ENCODE measurements around the gene CNP. TPM values are rescaled to one million over a fixed set of nuclear protein-coding genes. Genes with fewer than 3 reads are reported as not detected.

The CNP gene
- total and polyA plus RNA-seq, 2 of the 8 experiments (the other 6 are each of a cell fraction or from before 2014, with no cell fraction given): 21.9 to 60.6 TPM

- no peak overlapping the region for H4K91ac ChIP-seq (replicated peaks; ENCODE audit: insufficient read length, low read length)
- no peaks in the 10 kb centered on the region for H4K20me1 ChIP-seq (replicated peaks in 1 of 2; ENCODE audit: control insufficient read depth in 1 of 2, insufficient read depth in 2 of 2, low read length in 2 of 2)
- 0 out of 2 replicates have a peak overlapping the region, but pooled peaks have one; percentile 48 for H2BK20ac ChIP-seq (ENCODE audit: low read length)
- FAIRE-seq: no peak
- no peaks in the 10 kb centered on the region for H3K23me2 ChIP-seq (ENCODE audit: low read depth, low read length)
- H3K79me2 ChIP-seq (ENCODE audit: control insufficient read depth in 1 of 2, insufficient read depth in 2 of 2, low read length in 2 of 2): no peaks in the 10 kb centered on the region
- H2BK12ac ChIP-seq (ENCODE audit: low read depth, low read length): no peak overlapping the region
- H3K14ac ChIP-seq (ENCODE audit: insufficient read length): no peak overlapping the region
- H3K9ac ChIP-seq (replicated peaks in 1 of 4; ENCODE audit: extremely low read depth in 1 of 4, low read depth in 3 of 4, low read length in 3 of 4): no peak overlapping the region
- ChIA-PET POLR2A (ENCODE audit: partially characterized antibody) (interaction anchor here (1.5 to 9.7 kb wide), 5 partner anchors 9 to 222 kb away, joined by 3 to 67 read pairs (median 8); partner anchors contain the start of genes ACLY, CNP and HAP1), CTCF (ENCODE audit: partially characterized antibody) (interaction anchor here (0.7 to 11.6 kb wide), 8 partner anchors 11 to 161 kb away, joined by 3 to 205 read pairs (median 10); partner anchors contain the start of genes ACLY and ODAD4)
- no peak overlapping the region for H2BK15ac ChIP-seq (ENCODE audit: low read length)
- no peak overlapping the region for H2BK5ac ChIP-seq (ENCODE audit: low read depth, low read length)
- H4K5ac ChIP-seq (ENCODE audit: insufficient read length, low read depth, low read length): no peak overlapping the region
- H4K8ac ChIP-seq (ENCODE audit: extremely low read depth, insufficient read depth, low read length): no peak overlapping the region
- H3K4me3 ChIP-seq (ENCODE audit: extremely low read depth in 1 of 4, insufficient read depth in 2 of 4, low read depth in 3 of 4, low read length in 4 of 4): no peak overlapping the region
- H3K23ac ChIP-seq (ENCODE audit: insufficient read length): no peak overlapping the region
- H3K9me3 ChIP-seq (ENCODE audit: insufficient read depth in 2 of 2, low read depth in 1 of 2, low read length in 1 of 2): no peaks in the 10 kb centered on the region
- H3K27ac ChIP-seq (ENCODE audit: low read depth, low read length): no peak overlapping the region
- no peaks in the 10 kb centered on the region for H3K27me3 ChIP-seq (replicated peaks in 1 of 4; ENCODE audit: control insufficient read depth in 3 of 4, extremely low read depth in 1 of 4, insufficient read depth in 3 of 4, low read length in 3 of 4)
- H3K18ac ChIP-seq (ENCODE audit: extremely low read depth, low read length): no peak overlapping the region
- H3K4me2 ChIP-seq (ENCODE audit: insufficient read depth in 1 of 2, low read depth in 2 of 2, low read length in 2 of 2): no peak overlapping the region; a peak in 1 of 4 replicates
- 94% methylated on average over 6 of the region's 6 CpGs; no CpG with 5 or more reads in 1 of the 2 experiments for WGBS, 2 experiments (ENCODE audit: extremely low coverage in 1 of 2, insufficient coverage in 1 of 2, insufficient read length in 1 of 2, insufficient replicate concordance in 2 of 2, low coverage in 1 of 2, low lambda C conversion rate in 2 of 2, missing lambda C conversion rate in 1 of 2)
- H3K36me3 ChIP-seq (ENCODE audit: control insufficient read depth in 2 of 4, insufficient read depth in 4 of 4, low read length in 3 of 4): no peaks in the 10 kb centered on the region
- DNase-seq (ENCODE audit: low read depth in 1 of 2, low spot score in 2 of 2): no peak
- 0 out of 2 replicates have a peak overlapping the region, but pooled peaks have one; percentile 82 for H2AK5ac ChIP-seq (ENCODE audit: low read depth, low read length)
- peaks cover 6 to 16% (median 11%) of the 10 kb centered on the region in 4 experiments for H3K4me1 ChIP-seq (replicated peaks in 1 of 4; ENCODE audit: control insufficient read depth in 3 of 4, insufficient read depth in 4 of 4, low read length in 3 of 4)
- no peak overlapping the region for H2AFZ ChIP-seq (ENCODE audit: low read length)
- no peak overlapping the region for H3K4ac ChIP-seq (replicated peaks; ENCODE audit: insufficient read length, low read depth, low read length)
- no peak overlapping the region for H3K56ac ChIP-seq (replicated peaks; ENCODE audit: insufficient read length, low read depth, low read length)
- H3K79me1 ChIP-seq (ENCODE audit: low read depth, low read length): no peaks in the 10 kb centered on the region
- H2BK120ac ChIP-seq (replicated peaks; ENCODE audit: low read depth, low read length): no peak overlapping the region
- TF ChIP-seq CREB1 (IDR thresholded peaks at IDR 0.05) (no peak), KDM4A (IDR thresholded peaks at IDR 0.05; ENCODE audit: low read depth, low read length, severe bottlenecking) (no peak), RXRA (IDR thresholded peaks at IDR 0.05; ENCODE audit: insufficient read depth, low read depth, low read length) (no peak), CBX8 (IDR thresholded peaks at IDR 0.05; ENCODE audit: borderline replicate concordance, low read depth, low read length) (no peak), RNF2 (IDR thresholded peaks at IDR 0.05; ENCODE audit: borderline replicate concordance, low read depth, low read length, missing control alignments, poor library complexity, severe bottlenecking) (no peak), FOSL1 (IDR thresholded peaks at IDR 0.05; ENCODE audit: insufficient read depth, low read depth, low read length) (no peak), TEAD4 (IDR thresholded peaks at IDR 0.05; ENCODE audit: low read depth, low read length) (no peak), CHD2 (IDR thresholded peaks at IDR 0.05; ENCODE audit: low read length) (no peak), GTF2F1 (IDR thresholded peaks at IDR 0.05; ENCODE audit: borderline replicate concordance, low read depth, low read length) (no peak), ATF2 (IDR thresholded peaks at IDR 0.05; ENCODE audit: low read length) (no peak), SUZ12 (IDR thresholded peaks at IDR 0.05; ENCODE audit: low read length) (no peak), CHD1 (IDR thresholded peaks at IDR 0.05; ENCODE audit: low read depth, low read length) (no peak)
Observed at GRCh38 chr17:41956522-41956921, 10.1 kb upstream of the CNP start.

Measured in H1 (cell line).